ENCODE results near the gene SH3TC1. TPM values are rescaled to one million over a fixed set of nuclear protein-coding genes. Genes with fewer than 3 reads are reported as not detected.

SH3TC1 gene
- total RNA-seq, 2 experiments from 2014 or later = 119 to 127 TPM

DNA sequence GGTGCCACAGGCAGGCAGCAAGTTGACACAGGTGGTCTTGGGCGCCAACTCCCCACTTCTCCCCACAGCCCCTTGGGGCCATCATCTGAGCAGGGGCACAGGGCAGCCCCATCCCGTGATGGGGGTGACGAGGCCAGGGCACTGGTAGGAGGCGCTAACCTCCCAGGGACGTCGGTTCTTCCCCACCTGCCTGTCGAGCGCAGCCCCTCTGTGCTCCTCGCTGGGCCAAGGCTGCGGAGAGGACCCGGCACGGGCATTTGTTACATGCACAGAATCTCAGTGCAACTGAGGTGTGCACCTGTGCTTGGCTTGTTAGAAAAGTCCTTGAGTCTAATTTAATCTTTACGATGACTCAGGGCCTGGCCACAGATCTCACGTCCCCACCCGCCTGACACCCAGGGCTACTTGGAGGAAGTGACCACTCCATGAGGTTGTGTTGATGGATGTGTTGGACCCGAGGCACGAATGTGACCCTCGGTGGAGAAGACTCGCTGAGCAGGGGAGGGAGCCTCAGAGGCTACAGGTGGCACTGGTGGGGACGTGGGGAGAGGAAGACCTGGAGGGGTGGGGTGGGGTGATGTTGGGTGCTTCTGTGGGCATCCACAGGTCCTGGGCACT is 3.1 kb upstream of the SH3TC1 start:
- peak overlapping the region; percentile 24 for H3K27ac Mint-ChIP-seq

DNA sequence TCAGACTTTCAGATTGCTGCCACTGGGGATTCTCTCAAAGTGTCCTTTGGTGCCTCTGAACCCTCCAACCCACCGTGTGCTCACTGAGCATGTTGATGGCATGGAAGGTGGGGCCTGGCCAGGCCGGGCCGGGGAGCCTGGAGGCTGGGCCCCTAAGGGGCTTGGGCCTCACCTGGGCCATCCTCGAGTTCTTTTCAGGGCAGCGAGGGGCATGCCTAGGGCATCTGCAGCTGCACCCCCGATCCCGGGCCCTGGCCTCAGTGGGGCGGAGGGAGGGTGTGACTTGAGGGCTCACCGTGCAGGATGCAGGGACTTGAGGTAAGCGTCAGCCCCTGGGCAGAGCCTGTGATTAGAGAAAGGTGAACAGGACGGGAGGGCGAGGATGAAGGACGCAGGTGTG is 1.6 kb upstream of the SH3TC1 start:
- Histone ChIP-seq H3K4me3 (ENCODE audit: low read length) (no peak overlapping the region), H3K9me3 (ENCODE audit: control insufficient read depth in 1 of 2, insufficient read depth in 1 of 2, low read length in 2 of 2) (no peaks in the 10 kb centered on the region), H3K27ac (ENCODE audit: low read depth in 1 of 2, low read length in 2 of 2) (no peak overlapping the region), H3K36me3 (ENCODE audit: insufficient read depth, low read length) (no peaks in the 10 kb centered on the region), H3K27me3 (ENCODE audit: control insufficient read depth in 1 of 2, insufficient read depth in 2 of 2, low read length in 2 of 2) (no peaks in the 10 kb centered on the region), H3K4me1 (ENCODE audit: insufficient read depth, low read length) (peaks cover 52% of the 10 kb centered on the region)
- DNase-seq (no peak), ATAC-seq (ENCODE audit: poor library complexity) (no peak)
- intact Hi-C loops (cut with DNase I, micrococcal nuclease) = loop anchor here in 1 of 2 experiments (2.0 kb wide), 1 partner anchor 37 kb away; no protein-coding TSS in a partner anchor
- no peaks in the 10 kb centered on the region for H3K27me3 Mint-ChIP-seq
- TF ChIP-seq, protein P1, sequence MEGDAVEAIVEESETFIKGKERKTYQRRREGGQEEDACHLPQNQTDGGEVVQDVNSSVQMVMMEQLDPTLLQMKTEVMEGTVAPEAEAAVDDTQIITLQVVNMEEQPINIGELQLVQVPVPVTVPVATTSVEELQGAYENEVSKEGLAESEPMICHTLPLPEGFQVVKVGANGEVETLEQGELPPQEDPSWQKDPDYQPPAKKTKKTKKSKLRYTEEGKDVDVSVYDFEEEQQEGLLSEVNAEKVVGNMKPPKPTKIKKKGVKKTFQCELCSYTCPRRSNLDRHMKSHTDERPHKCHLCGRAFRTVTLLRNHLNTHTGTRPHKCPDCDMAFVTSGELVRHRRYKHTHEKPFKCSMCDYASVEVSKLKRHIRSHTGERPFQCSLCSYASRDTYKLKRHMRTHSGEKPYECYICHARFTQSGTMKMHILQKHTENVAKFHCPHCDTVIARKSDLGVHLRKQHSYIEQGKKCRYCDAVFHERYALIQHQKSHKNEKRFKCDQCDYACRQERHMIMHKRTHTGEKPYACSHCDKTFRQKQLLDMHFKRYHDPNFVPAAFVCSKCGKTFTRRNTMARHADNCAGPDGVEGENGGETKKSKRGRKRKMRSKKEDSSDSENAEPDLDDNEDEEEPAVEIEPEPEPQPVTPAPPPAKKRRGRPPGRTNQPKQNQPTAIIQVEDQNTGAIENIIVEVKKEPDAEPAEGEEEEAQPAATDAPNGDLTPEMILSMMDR (IDR thresholded peaks at IDR 0.05) = no peak
- H3K4me1 Mint-ChIP-seq (ENCODE audit: low read depth) = peaks cover 45% of the 10 kb centered on the region
- H3K36me3 Mint-ChIP-seq (ENCODE audit: low read depth) = peaks cover 17% of the 10 kb centered on the region
- ChIA-PET POLR2A (no interaction called here), CTCF (interaction anchor here (1.8 kb wide), 1 partner anchor 21 kb away, joined by 10 read pairs; no protein-coding TSS in a partner anchor)
- H3K4me3 Mint-ChIP-seq = peak overlapping the region; percentile 99
- H3K9me3 Mint-ChIP-seq = no peaks in the 10 kb centered on the region
- H3K27ac Mint-ChIP-seq = peak overlapping the region; percentile 99

More for the DNA sequence above, 3.1 kb upstream of the SH3TC1 start:
- POLR2A ChIA-PET = no interaction called here
- H3K4me1 ChIP-seq (ENCODE audit: insufficient read depth, low read length) = peaks cover 37% of the 10 kb centered on the region
- H3K36me3 Mint-ChIP-seq (ENCODE audit: low read depth) = peaks cover 12% of the 10 kb centered on the region
- no peaks in the 10 kb centered on the region for H3K9me3 Mint-ChIP-seq
- TF ChIP-seq, protein P1 (IDR thresholded peaks at IDR 0.05) = no peak
- no peak overlapping the region for H3K4me3 ChIP-seq (ENCODE audit: low read length)
- H3K27me3 Mint-ChIP-seq = no peaks in the 10 kb centered on the region
- ATAC-seq (ENCODE audit: poor library complexity) (no peak), DNase-seq (no peak)
- peak overlapping the region; percentile 45 for H3K4me3 Mint-ChIP-seq
- no peaks in the 10 kb centered on the region for H3K27me3 ChIP-seq (ENCODE audit: control insufficient read depth in 1 of 2, insufficient read depth in 2 of 2, low read length in 2 of 2)
- intact Hi-C loops (cut with DNase I, micrococcal nuclease) = loop anchor here in 1 of 2 experiments (2.0 kb wide), 1 partner anchor 35 kb away; no protein-coding TSS in a partner anchor
- no peak overlapping the region for H3K27ac ChIP-seq (ENCODE audit: low read depth in 1 of 2, low read length in 2 of 2)
- CTCF ChIA-PET = no interaction called here
- H3K36me3 ChIP-seq (ENCODE audit: insufficient read depth, low read length) = no peaks in the 10 kb centered on the region
- peaks cover 34% of the 10 kb centered on the region for H3K4me1 Mint-ChIP-seq (ENCODE audit: low read depth)
- no peaks in the 10 kb centered on the region for H3K9me3 ChIP-seq (ENCODE audit: control insufficient read depth in 1 of 2, insufficient read depth in 1 of 2, low read length in 2 of 2)

DNA sequence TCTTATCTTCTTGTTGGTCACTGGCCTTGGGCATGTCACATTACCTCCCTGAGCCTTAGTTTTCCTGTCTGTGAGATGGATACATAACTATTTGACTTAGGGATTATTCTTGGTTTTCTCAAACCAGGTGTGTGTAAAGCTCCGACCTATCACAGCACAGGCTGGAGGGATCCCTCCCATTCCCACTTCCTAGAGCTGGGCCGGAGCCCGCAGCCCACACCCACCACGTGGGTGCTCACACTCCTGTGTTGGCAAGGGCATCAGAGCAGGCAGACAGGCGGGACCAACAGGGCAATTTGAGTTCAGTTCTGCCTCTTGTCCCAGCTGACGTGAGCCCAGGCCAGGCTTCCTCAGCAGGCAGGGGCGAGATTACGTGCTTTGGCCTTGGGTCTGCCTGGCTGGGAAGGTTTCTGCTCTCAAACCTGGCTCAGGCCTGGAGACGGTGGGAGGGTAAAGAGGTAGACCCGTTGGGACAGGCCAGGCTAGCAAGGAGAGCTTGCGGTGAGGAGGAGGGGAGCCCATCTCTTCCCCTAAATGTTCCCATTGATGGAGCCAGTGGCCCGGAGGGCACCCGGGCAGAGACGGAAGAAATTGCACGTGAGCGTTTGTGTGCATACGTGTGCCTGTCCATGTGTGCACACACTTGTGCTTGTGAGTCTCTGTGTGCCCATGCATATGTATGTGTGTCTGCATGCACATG is 734 bp upstream of the SH3TC1 start:
- ChIA-PET CTCF (interaction anchor here (1.4 to 1.8 kb wide), 2 partner anchors 22 to 44 kb away, joined by 6 to 10 read pairs; no protein-coding TSS in a partner anchor), POLR2A (interaction anchor here (0.9 to 2.6 kb wide), 8 partner anchors 19 to 1558 kb away, joined by 3 to 20 read pairs (median 5); partner anchors contain the start of genes ABLIM2 and MRFAP1)
- Mint-ChIP-seq H3K9me3 (no peaks in the 10 kb centered on the region), H3K4me1 (ENCODE audit: low read depth) (peaks cover 40% of the 10 kb centered on the region), H3K4me3 (peak overlapping the region; percentile 99), H3K27me3 (no peaks in the 10 kb centered on the region), H3K36me3 (ENCODE audit: low read depth) (peaks cover 17% of the 10 kb centered on the region), H3K27ac (peak overlapping the region; percentile 99)
- no peaks in the 10 kb centered on the region for H3K36me3 ChIP-seq (ENCODE audit: insufficient read depth, low read length)
- no peaks in the 10 kb centered on the region for H3K27me3 ChIP-seq (ENCODE audit: control insufficient read depth in 1 of 2, insufficient read depth in 2 of 2, low read length in 2 of 2)
- TF ChIP-seq, protein P1 (IDR thresholded peaks at IDR 0.05) = no peak
- peaks cover 53% of the 10 kb centered on the region for H3K4me1 ChIP-seq (ENCODE audit: insufficient read depth, low read length)
- peak in 1 of 14 experiments; percentile 22 for DNase-seq
- no peaks in the 10 kb centered on the region for H3K9me3 ChIP-seq (ENCODE audit: control insufficient read depth in 1 of 2, insufficient read depth in 1 of 2, low read length in 2 of 2)
- peak overlapping the region; percentile 70 for H3K4me3 ChIP-seq (ENCODE audit: low read length)
- peak overlapping the region in 1 of 2 donors; percentile 79 for H3K27ac ChIP-seq (ENCODE audit: low read depth in 1 of 2, low read length in 2 of 2)
- intact Hi-C loops (cut with DNase I, micrococcal nuclease) = no loop called here
- ATAC-seq (ENCODE audit: poor library complexity) = no peak

All from CD4-positive, alpha-beta T cell (primary cell).